H1 (cell line): ENCODE data around the gene PCDHA1. TPM values are rescaled to one million over a fixed set of nuclear protein-coding genes. Genes with fewer than 3 reads are reported as not detected.
A peak's percentile ranks its signal among the peaks of the same experiment; 100 is the strongest.

Experiments
- CTCF ChIA-PET: fragments of 300-600 bp; sonication (Branson Sonifier 250); formaldehyde crosslinking; loops from one replicate; lab custom pipeline; 2021; ENCODE audit not compliant: partially characterized antibody; lab: Charles Lee
- POLR2A ChIA-PET: fragments of 300-600 bp; sonication (Branson Sonifier 250); formaldehyde crosslinking; loops from one replicate; lab custom pipeline; 2021; ENCODE audit warnings: inconsistent platforms; ENCODE audit not compliant: partially characterized antibody; lab: Charles Lee
- DNase-seq, 2 experiments: peaks; one replicate each; pipeline versions ENCODE4 v3.0.0 to v3.0.0-alpha.2; 2010 to 2022; ENCODE audit warnings: low spot score in 2 of 2, low read depth in 1 of 2, mixed read lengths in 1 of 2
- FAIRE-seq: peaks from 2 replicates; lab custom pipeline; 2011; peaks lifted over from hg19 to GRCh38; lab: Jason Lieb, UNC
- H2AFZ ChIP-seq: 2 replicates; pipeline ENCODE4 v1.8.1; 2012; ENCODE audit warnings: low read length, inconsistent platforms
- H2AK5ac ChIP-seq: 2 replicates; pipeline ENCODE4 v1.6.1; 2013; ENCODE audit warnings: low read depth, low read length
- H2BK120ac ChIP-seq: replicated peaks from 2 replicates; pipeline ENCODE3; 2013; ENCODE audit warnings: low read depth, low read length, inconsistent platforms
- H2BK12ac ChIP-seq: 2 replicates; pipeline ENCODE4 v1.6.1; 2013; ENCODE audit warnings: low read depth, low read length
- H2BK15ac ChIP-seq: 2 replicates; pipeline ENCODE4 v1.6.1; 2013; ENCODE audit warnings: low read length
- H2BK20ac ChIP-seq: 2 replicates; pipeline ENCODE4 v1.6.1; 2013; ENCODE audit warnings: low read length
- H2BK5ac ChIP-seq: 2 replicates; pipeline ENCODE4 v1.6.1; 2013; ENCODE audit warnings: low read depth, low read length
- H3K14ac ChIP-seq: 2 replicates; pipeline ENCODE4 v1.6.1; 2013; ENCODE audit warnings: inconsistent platforms; ENCODE audit not compliant: insufficient read length
- H3K18ac ChIP-seq: 2 replicates; pipeline ENCODE4 v1.6.1; 2013; ENCODE audit warnings: low read length; ENCODE audit errors: extremely low read depth
- H3K23ac ChIP-seq: 2 replicates; pipeline ENCODE4 v1.6.1; 2013; ENCODE audit warnings: inconsistent platforms; ENCODE audit not compliant: insufficient read length
- H3K23me2 ChIP-seq: 2 replicates; pipeline ENCODE4 v1.6.1; 2013; ENCODE audit warnings: low read depth, low read length
- H3K27ac ChIP-seq: 2 replicates; pipeline ENCODE4 v1.6.1; 2011; ENCODE audit warnings: low read depth, low read length, inconsistent platforms
- H3K27me3 ChIP-seq, 4 experiments: replicated peaks in 1 of 4; 1 replicate in 1 of 4; 2 replicates in 3 of 4; pipeline versions ENCODE4 v1.6.1 to v1.8.1; 2011 to 2013; ENCODE audit warnings: low read length in 3 of 4, mild to moderate bottlenecking in 3 of 4, inconsistent platforms in 2 of 4, mixed read lengths in 2 of 4, moderate library complexity in 1 of 4; ENCODE audit not compliant: control insufficient read depth in 3 of 4, insufficient read depth in 3 of 4; ENCODE audit errors: extremely low read depth in 1 of 4
- H3K36me3 ChIP-seq, 4 experiments: 2 replicates each; pipeline versions ENCODE4 v1.6.1 to v1.8.1; 2011 to 2013; ENCODE audit warnings: mild to moderate bottlenecking in 4 of 4, low read length in 3 of 4, moderate library complexity in 2 of 4, control low read depth in 1 of 4, inconsistent platforms in 1 of 4; ENCODE audit not compliant: insufficient read depth in 4 of 4, control insufficient read depth in 2 of 4
- H3K4ac ChIP-seq: replicated peaks from 2 replicates; pipeline ENCODE3; 2013; ENCODE audit warnings: low read length, low read depth, mixed read lengths, inconsistent platforms; ENCODE audit not compliant: insufficient read length
- H3K4me1 ChIP-seq, 4 experiments: replicated peaks in 1 of 4; 1 replicate in 1 of 4; 2 replicates in 3 of 4; pipeline versions ENCODE4 v1.6.1 to v1.8.1; 2011 to 2013; ENCODE audit warnings: low read length in 3 of 4, inconsistent platforms in 2 of 4, mixed read lengths in 1 of 4; ENCODE audit not compliant: insufficient read depth in 4 of 4, control insufficient read depth in 3 of 4
- H3K4me2 ChIP-seq, 2 experiments: 2 replicates each; pipeline versions ENCODE4 v1.6.1 to v1.8.1; 2011 to 2013; ENCODE audit warnings: low read depth in 2 of 2, low read length in 2 of 2, control low read depth in 1 of 2, inconsistent platforms in 1 of 2, mild to moderate bottlenecking in 1 of 2; ENCODE audit not compliant: insufficient read depth in 1 of 2
- H3K4me3 ChIP-seq, 4 experiments: fragments of 200-600, 300-600 bp in 1 of 4; sonication (generic), shearing (Covaris generic), sonication (Bioruptor Twin) in 1 of 4; 2 replicates each; pipeline versions ENCODE4 v1.5.1 to v1.8.1; 2011 to 2016; ENCODE audit warnings: low read length in 4 of 4, low read depth in 3 of 4, control low read depth in 2 of 4, inconsistent platforms in 2 of 4, mild to moderate bottlenecking in 2 of 4, mixed read lengths in 1 of 4, moderate library complexity in 1 of 4; ENCODE audit not compliant: insufficient read depth in 2 of 4; ENCODE audit errors: extremely low read depth in 1 of 4
- H3K56ac ChIP-seq: replicated peaks from 2 replicates; pipeline ENCODE3; 2013; ENCODE audit warnings: low read depth, mild to moderate bottlenecking, mixed read lengths, low read length, inconsistent platforms; ENCODE audit not compliant: insufficient read length
- H3K79me1 ChIP-seq: 2 replicates; pipeline ENCODE4 v1.6.1; 2013; ENCODE audit warnings: low read depth, low read length, control low read depth
- H3K79me2 ChIP-seq, 2 experiments: 2 replicates each; pipeline versions ENCODE4 v1.6.1 to v1.8.1; 2012 to 2013; ENCODE audit warnings: low read length in 2 of 2, mild to moderate bottlenecking in 2 of 2, inconsistent platforms in 1 of 2; ENCODE audit not compliant: insufficient read depth in 2 of 2, control insufficient read depth in 1 of 2
- H3K9ac ChIP-seq, 4 experiments: replicated peaks in 1 of 4; 1 replicate in 1 of 4; 2 replicates in 3 of 4; pipeline versions ENCODE4 v1.6.1 to v1.8.1; 2011 to 2013; ENCODE audit warnings: low read depth in 3 of 4, low read length in 3 of 4, control low read depth in 2 of 4, mild to moderate bottlenecking in 2 of 4, moderate library complexity in 2 of 4, inconsistent platforms in 1 of 4; ENCODE audit errors: extremely low read depth in 1 of 4
- H3K9me3 ChIP-seq, 2 experiments: 2 replicates each; pipeline versions ENCODE4 v1.6.1 to v1.8.1; 2012 to 2013; ENCODE audit warnings: mild to moderate bottlenecking in 2 of 2, moderate library complexity in 2 of 2, control low read depth in 1 of 2, inconsistent platforms in 1 of 2, low read depth in 1 of 2, low read length in 1 of 2, mixed read lengths in 1 of 2; ENCODE audit not compliant: insufficient read depth in 2 of 2
- H4K20me1 ChIP-seq, 2 experiments: replicated peaks in 1 of 2; 2 replicates each; pipeline versions ENCODE3 to v1.8.1; 2011 to 2013; ENCODE audit warnings: inconsistent platforms in 2 of 2, low read length in 2 of 2, mild to moderate bottlenecking in 1 of 2; ENCODE audit not compliant: insufficient read depth in 2 of 2, control insufficient read depth in 1 of 2
- H4K5ac ChIP-seq: 2 replicates; pipeline ENCODE4 v1.6.1; 2013; ENCODE audit warnings: low read length, low read depth, mixed read lengths, inconsistent platforms; ENCODE audit not compliant: insufficient read length
- H4K8ac ChIP-seq: 2 replicates; pipeline ENCODE4 v1.8.0; 2013; ENCODE audit warnings: mild to moderate bottlenecking, moderate library complexity, low read length, inconsistent platforms; ENCODE audit not compliant: insufficient read depth; ENCODE audit errors: extremely low read depth
- H4K91ac ChIP-seq: replicated peaks from 2 replicates; pipeline ENCODE3; 2013; ENCODE audit warnings: low read length, mixed read lengths, inconsistent platforms; ENCODE audit not compliant: insufficient read length
- BACH1 ChIP-seq: IDR thresholded peaks from 2 replicates; pipeline ENCODE4 v1.6.1; 2012; ENCODE audit warnings: low read length, improper control_type of control experiment
- CTCF ChIP-seq, 3 experiments: IDR thresholded peaks; 1 replicate in 2 of 3; 2 replicates in 1 of 3; pipeline versions ENCODE4 v1.5.1 to v1.6.1; 2011; ENCODE audit warnings: low read length in 3 of 3, mild to moderate bottlenecking in 3 of 3, inconsistent platforms in 2 of 3, low read depth in 1 of 3, moderate library complexity in 1 of 3; ENCODE audit not compliant: insufficient read depth in 1 of 3; ENCODE audit errors: control extremely low read depth in 1 of 3
- EGR1 ChIP-seq: IDR thresholded peaks from 2 replicates; pipeline ENCODE4 v1.6.1; 2011; ENCODE audit warnings: low read depth, low read length, borderline replicate concordance
- KDM4A ChIP-seq: IDR thresholded peaks from one replicate; pipeline ENCODE4 v1.7.1; 2012; ENCODE audit warnings: low read depth, mild to moderate bottlenecking, moderate library complexity, low read length, inconsistent platforms; ENCODE audit not compliant: severe bottlenecking
- RAD21 ChIP-seq, 2 experiments: IDR thresholded peaks in 1 of 2; conservative IDR thresholded peaks in 1 of 2; 2 replicates each; pipeline ENCODE4 v1.6.1; 2011; ENCODE audit warnings: low read depth in 2 of 2, low read length in 2 of 2, improper control_type of control experiment in 1 of 2, inconsistent platforms in 1 of 2, mild to moderate bottlenecking in 1 of 2, moderate library complexity in 1 of 2
- TAF1 ChIP-seq: IDR thresholded peaks from 2 replicates; pipeline ENCODE4 v1.6.1; 2011; ENCODE audit warnings: mild to moderate bottlenecking, low read depth, low read length
- WGBS, 2 experiments: shearing (Covaris generic) in 1 of 2; methylation state at CpG; one replicate each; pipeline versions ENCODE4 v1.1.6 to v1.1.7; 2013 to 2015; ENCODE audit warnings: low lambda C conversion rate in 2 of 2, mixed read lengths in 2 of 2, inconsistent platforms in 1 of 2, low coverage in 1 of 2, missing lambda C conversion rate in 1 of 2; ENCODE audit not compliant: insufficient replicate concordance in 2 of 2, insufficient coverage in 1 of 2, insufficient read length in 1 of 2; ENCODE audit errors: extremely low coverage in 1 of 2, missing lambda C conversion rate in 1 of 2; 5-methylcytosine and 5-hydroxymethylcytosine counted together
- polyA plus RNA-seq, 7 experiments: library from polyadenylated mRNA; depleted of rRNA in 3 of 7; stranded (reverse) in 5 of 7; unstranded in 2 of 7; fragments of >200 nt in 5 of 7; fragments of 200-250 nt in 2 of 7; gene quantifications; 1 replicate in 5 of 7; 2 replicates in 1 of 7; 4 replicates in 1 of 7; pipeline versions ENCODE4 v1.2.1 to v1.2.3, GENCODE V29; 2011 to 2013; ENCODE audit warnings: missing spikeins in 2 of 7, mixed read lengths in 2 of 7
- total RNA-seq: library from RNA; stranded (reverse); fragmentation: NEBNext Ultra II Directional; extraction: Animal tissue kit (Norgen Biotek cat#: 25700); gene quantifications from 2 replicates; pipeline ENCODE4 v1.2.1, GENCODE V29; 2021
- TF ChIP-seq, protein P1 (sequence below): IDR thresholded peaks from 2 replicates; pipeline ENCODE4 v1.6.1; 2012; ENCODE audit warnings: inconsistent platforms

PCDHA1 gene
- total and polyA plus RNA-seq, 2 of the 8 experiments (the other 6 are each of a cell fraction or from before 2014, with no cell fraction given): 0.23 to 0.50 TPM

DNA sequence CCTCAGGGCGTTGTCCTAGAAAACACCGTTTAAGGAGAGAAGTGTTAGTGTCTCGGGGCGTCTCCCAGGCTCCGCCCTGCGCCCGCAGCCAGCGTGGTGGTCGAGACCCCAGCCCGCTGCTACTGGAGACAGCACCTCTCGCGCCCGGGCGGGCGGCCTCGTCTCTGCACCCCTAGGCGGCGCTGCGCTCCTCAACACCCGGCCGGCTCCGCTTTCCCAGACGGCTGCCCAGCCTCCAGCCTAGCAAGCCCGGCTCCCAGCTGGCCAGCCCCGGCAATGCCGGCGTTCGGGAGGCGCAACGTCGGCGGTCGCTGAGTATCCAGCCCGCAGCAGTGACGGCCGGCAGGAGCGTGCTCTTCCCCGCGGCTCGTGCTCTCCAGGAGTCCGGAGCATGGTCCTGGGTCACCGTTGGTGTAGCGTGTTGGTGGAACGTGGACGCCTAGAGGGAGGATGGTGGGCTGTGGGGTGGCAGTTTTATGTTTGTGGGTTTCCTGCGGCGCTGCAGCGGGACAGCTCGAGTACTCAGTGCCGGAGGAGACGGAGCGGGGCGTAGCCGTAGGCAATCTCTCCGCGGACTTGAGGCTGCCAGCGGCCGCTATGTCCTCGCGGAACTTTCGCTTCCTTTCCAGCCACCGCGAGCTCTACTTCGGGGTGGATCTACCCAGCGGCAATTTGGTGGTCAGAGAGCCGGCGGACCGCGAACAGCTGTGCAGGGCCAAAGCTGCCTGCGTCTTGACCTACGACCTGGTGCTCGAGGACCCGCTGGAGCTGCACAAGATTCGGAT lies 140.7 kb downstream of the PCDHA1 start:
- H3K14ac ChIP-seq: no peak overlapping the region
- peak overlapping the region; percentile 59 for H4K91ac ChIP-seq
- peaks cover 9 to 15% of the 10 kb centered on the region in 2 experiments for H4K20me1 ChIP-seq
- no peak overlapping the region for H2BK20ac ChIP-seq
- H3K4ac ChIP-seq: peak overlapping the region; percentile 32
- H3K23me2 ChIP-seq: peaks cover 20% of the 10 kb centered on the region
- H3K36me3 ChIP-seq: no peaks in the 10 kb centered on the region
- H3K23ac ChIP-seq: no peak overlapping the region
- H3K27me3 ChIP-seq: peaks cover 0 to 25% (median 15%) of the 10 kb centered on the region in 4 experiments; a peak in 6 of 7 replicates
- H3K18ac ChIP-seq: peak overlapping the region; percentile 82; the same call in 1 of the 2 replicates
- peak overlapping the region; percentile 68 for H2AFZ ChIP-seq
- no peak overlapping the region; the same call in 1 of the 2 replicates for H2BK5ac ChIP-seq
- FAIRE-seq (no peak), DNase-seq (peak; percentile 81 to 98)
- peak overlapping the region; percentile 95 to 97 for H3K4me2 ChIP-seq
- ChIA-PET POLR2A (interaction anchor here (0.7 to 3.8 kb wide), 10 partner anchors 40 to 125 kb away, joined by 3 to 41 read pairs (median 6); partner anchors contain the start of genes PCDHA11, PCDHA12, PCDHAC2 and PCDHB1), CTCF (interaction anchor here (0.5 to 4.8 kb wide), 59 partner anchors 8 to 562 kb away, joined by 3 to 78 read pairs (median 4); partner anchors contain the start of genes PCDHA10, PCDHA11, PCDHA12 and PCDHA13)
- 2% methylated on average over 73 of the region's 74 CpGs; no CpG with 5 or more reads in 1 of the 2 experiments for WGBS, 2 experiments
- H3K27ac ChIP-seq: no peak overlapping the region
- peak overlapping the region in 3 of 4 experiments; percentile 42 to 58 (median 51); a peak in 4 of 7 replicates for H3K9ac ChIP-seq
- H4K5ac ChIP-seq: no peak overlapping the region
- H3K4me1 ChIP-seq: peaks cover 0 to 15% (median 11%) of the 10 kb centered on the region in 4 experiments; a peak in 6 of 7 replicates
- peak overlapping the region; percentile 62 to 75 (median 70) for H3K4me3 ChIP-seq
- H3K56ac ChIP-seq: peak overlapping the region; percentile 38
- H2AK5ac ChIP-seq: no peak overlapping the region
- H3K9me3 ChIP-seq: no peaks in the 10 kb centered on the region
- H4K8ac ChIP-seq: peak overlapping the region; percentile 91
- no peaks in the 10 kb centered on the region for H3K79me2 ChIP-seq
- H3K79me1 ChIP-seq: no peaks in the 10 kb centered on the region; the same call in none of the 2 replicates
- H2BK120ac ChIP-seq: no peak overlapping the region
- no peak overlapping the region for H2BK15ac ChIP-seq
- peak overlapping the region; percentile 80; the same call in 1 of the 2 replicates for H2BK12ac ChIP-seq
- TF ChIP-seq CTCF (IDR thresholded peaks at IDR 0.05; ENCODE audit: control extremely low read depth in 1 of 3, insufficient read depth in 1 of 3, low read depth in 1 of 3, low read length in 3 of 3): peak; percentile 84 to 98 (median 92)
- TF ChIP-seq RAD21 (IDR thresholded peaks at IDR 0.05 in 1 of 2, conservative IDR thresholded peaks at IDR 0.05 in 1 of 2; ENCODE audit: low read depth in 2 of 2, low read length in 2 of 2): peak; percentile 80 to 89
- no peak for TF ChIP-seq EGR1
- TF ChIP-seq, protein P1, sequence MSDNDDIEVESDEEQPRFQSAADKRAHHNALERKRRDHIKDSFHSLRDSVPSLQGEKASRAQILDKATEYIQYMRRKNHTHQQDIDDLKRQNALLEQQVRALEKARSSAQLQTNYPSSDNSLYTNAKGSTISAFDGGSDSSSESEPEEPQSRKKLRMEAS: peak; percentile 84
- no peak for TF ChIP-seq BACH1
- peak; percentile 72 for TF ChIP-seq TAF1
- peak; percentile 57 for TF ChIP-seq KDM4A
